H1 (cell line): ENCODE data around the gene SLC35B2.

Source experiments
- CTCF ChIP-seq, 3 experiments: IDR thresholded peaks; 1 replicate in 2 of 3; 2 replicates in 1 of 3; pipeline versions ENCODE4 v1.5.1 to v1.6.1; 2011; ENCODE audit warnings: low read length in 3 of 3, mild to moderate bottlenecking in 3 of 3, inconsistent platforms in 2 of 3, low read depth in 1 of 3, moderate library complexity in 1 of 3; ENCODE audit not compliant: insufficient read depth in 1 of 3; ENCODE audit errors: control extremely low read depth in 1 of 3
- JUN ChIP-seq: IDR thresholded peaks from 2 replicates; pipeline ENCODE4 v1.6.1; 2011; ENCODE audit warnings: low read depth, mild to moderate bottlenecking, improper control_type of control experiment, low read length
- POLR2A ChIP-seq, 2 experiments: IDR thresholded peaks; 1 replicate in 1 of 2; 2 replicates in 1 of 2; pipeline ENCODE4 v1.6.1; 2011; ENCODE audit warnings: low read depth in 2 of 2, low read length in 2 of 2, mild to moderate bottlenecking in 2 of 2; ENCODE audit errors: control extremely low read depth in 1 of 2
- TAF1 ChIP-seq: IDR thresholded peaks from 2 replicates; pipeline ENCODE4 v1.6.1; 2011; ENCODE audit warnings: mild to moderate bottlenecking, low read depth, low read length

- no peak for TF ChIP-seq CTCF (IDR thresholded peaks at IDR 0.05; ENCODE audit: control extremely low read depth in 1 of 3, insufficient read depth in 1 of 3, low read depth in 1 of 3, low read length in 3 of 3)
- no peak for TF ChIP-seq TAF1
- no peak for TF ChIP-seq JUN
- no peak for TF ChIP-seq POLR2A (IDR thresholded peaks at IDR 0.05; ENCODE audit: control extremely low read depth in 1 of 2, low read depth in 2 of 2, low read length in 2 of 2)
These were observed 49.4 kb downstream of the SLC35B2 start for GRCh38 chr6:44207966-44208365.
